ENCODE results near the gene AHRR.

- TF ChIP-seq CTCF (IDR thresholded peaks at IDR 0.05) (no peak), EP300 (IDR thresholded peaks at IDR 0.05) (no peak), POLR2AphosphoS5 (IDR thresholded peaks at IDR 0.05) (no peak)
Observed at GRCh38 chr5:334903-335739, 13.6 kb downstream of the AHRR start.

Data from sigmoid colon (tissue), 4 donors.